ENCODE results near the gene POC1B. TPM values are rescaled to one million over a fixed set of nuclear protein-coding genes. Genes with fewer than 3 reads are reported as not detected.

The POC1B gene
- polyA plus RNA-seq, 1 donor (not counting 4 experiments of a cell fraction or from before 2014, with no cell fraction given), result 16.4 TPM

GRCh38 chr12:89565002-89565401 is 39.2 kb upstream of the POC1B start:
- no peak overlapping the region for H2AFZ ChIP-seq (ENCODE audit: control insufficient read depth, low read length)
- no peaks in the 10 kb centered on the region for H3K79me2 ChIP-seq (ENCODE audit: control insufficient read depth, insufficient read depth, low read length)
- DNase-seq (ENCODE audit: low read depth, low spot score), result no peak
- H3K4me3 ChIP-seq (ENCODE audit: control insufficient read depth in 2 of 3, extremely low read depth in 1 of 3, insufficient read depth in 2 of 3, low read depth in 1 of 3, low read length in 3 of 3), result no peak overlapping the region
- H3K27me3 ChIP-seq (ENCODE audit: control insufficient read depth, extremely low read depth, insufficient read depth, low read length), result no peaks in the 10 kb centered on the region
- H3K9ac ChIP-seq (ENCODE audit: control insufficient read depth, extremely low read depth, insufficient read depth, low read length), result no peak overlapping the region
- no peak overlapping the region for H3K4me2 ChIP-seq (ENCODE audit: control insufficient read depth, extremely low read depth, insufficient read depth, low read depth, low read length)
- H3K27ac ChIP-seq (ENCODE audit: control insufficient read depth, insufficient read depth, low read length), result no peak overlapping the region
- FAIRE-seq, result no peak
- H3K4me1 ChIP-seq (ENCODE audit: control insufficient read depth, extremely low read depth, insufficient read depth, low read length), result peaks cover 18% of the 10 kb centered on the region
- TF ChIP-seq CTCF (optimal IDR thresholded peaks at IDR 0.05 in 1 of 3, IDR thresholded peaks at IDR 0.05 in 1 of 3, conservative IDR thresholded peaks at IDR 0.05 in 1 of 3; ENCODE audit: extremely low read depth in 1 of 3, insufficient read depth in 2 of 3, low read length in 3 of 3), result no peak
- TF ChIP-seq EZH2 (IDR thresholded peaks at IDR 0.05; ENCODE audit: low read length), result no peak
- no peaks in the 10 kb centered on the region for H4K20me1 ChIP-seq (ENCODE audit: control insufficient read depth, extremely low read depth, insufficient read depth, low read length)
- no peaks in the 10 kb centered on the region for H3K36me3 ChIP-seq (ENCODE audit: control insufficient read depth in 2 of 2, extremely low read depth in 1 of 2, insufficient read depth in 2 of 2, low read length in 2 of 2)
- dilution Hi-C loops (cut with MboI; ENCODE audit: extremely low pct_ligation_motif_present, low sequenced_read_pairs), result no loop called here
- H3K9me1 ChIP-seq (ENCODE audit: control insufficient read depth, extremely low read depth, insufficient read depth, low read length), result no peaks in the 10 kb centered on the region
- no peaks in the 10 kb centered on the region for H3K9me3 ChIP-seq (ENCODE audit: control insufficient read depth, low read depth, low read length)

- Histone ChIP-seq H3K27ac (ENCODE audit: control insufficient read depth, insufficient read depth, low read length) (no peak overlapping the region), H4K20me1 (ENCODE audit: control insufficient read depth, extremely low read depth, insufficient read depth, low read length) (no peaks in the 10 kb centered on the region), H3K9me1 (ENCODE audit: control insufficient read depth, extremely low read depth, insufficient read depth, low read length) (no peaks in the 10 kb centered on the region), H3K4me1 (ENCODE audit: control insufficient read depth, extremely low read depth, insufficient read depth, low read length) (no peaks in the 10 kb centered on the region), H2AFZ (ENCODE audit: control insufficient read depth, low read length) (no peak overlapping the region), H3K9me3 (ENCODE audit: control insufficient read depth, low read depth, low read length) (no peaks in the 10 kb centered on the region), H3K9ac (ENCODE audit: control insufficient read depth, extremely low read depth, insufficient read depth, low read length) (no peak overlapping the region), H3K79me2 (ENCODE audit: control insufficient read depth, insufficient read depth, low read length) (no peaks in the 10 kb centered on the region), H3K36me3 (ENCODE audit: control insufficient read depth in 2 of 2, extremely low read depth in 1 of 2, insufficient read depth in 2 of 2, low read length in 2 of 2) (no peaks in the 10 kb centered on the region), H3K4me3 (ENCODE audit: control insufficient read depth in 2 of 3, extremely low read depth in 1 of 3, insufficient read depth in 2 of 3, low read depth in 1 of 3, low read length in 3 of 3) (no peak overlapping the region), H3K4me2 (ENCODE audit: control insufficient read depth, extremely low read depth, insufficient read depth, low read depth, low read length) (no peak overlapping the region), H3K27me3 (ENCODE audit: control insufficient read depth, extremely low read depth, insufficient read depth, low read length) (no peaks in the 10 kb centered on the region)
- dilution Hi-C loops (cut with MboI; ENCODE audit: extremely low pct_ligation_motif_present, low sequenced_read_pairs), result no loop called here
- DNase-seq (ENCODE audit: low read depth, low spot score) (no peak), FAIRE-seq (no peak)
- TF ChIP-seq EZH2 (IDR thresholded peaks at IDR 0.05; ENCODE audit: low read length) (no peak), CTCF (optimal IDR thresholded peaks at IDR 0.05 in 1 of 3, IDR thresholded peaks at IDR 0.05 in 1 of 3, conservative IDR thresholded peaks at IDR 0.05 in 1 of 3; ENCODE audit: extremely low read depth in 1 of 3, insufficient read depth in 2 of 3, low read length in 3 of 3) (no peak)
Observed at GRCh38 chr12:89559753-89560152, 33.9 kb upstream of the POC1B start.

Measured in keratinocyte (primary cell).